Endodermal cell (in vitro differentiated cells): ENCODE results near the gene GYPC. TPM values are rescaled to one million over a fixed set of nuclear protein-coding genes. Genes with fewer than 3 reads are reported as not detected.

Experiments
- DNase-seq: peaks from one replicate; pipeline ENCODE4 v3.0.0-alpha.2; 2017
- H3K27ac ChIP-seq: 2 replicates; pipeline ENCODE4 v1.5.1; 2013; ENCODE audit warnings: mild to moderate bottlenecking, low read depth, low read length, moderate library complexity
- H3K27me3 ChIP-seq: 2 replicates; pipeline ENCODE4 v1.6.1; 2013; ENCODE audit warnings: mild to moderate bottlenecking, low read length, moderate library complexity; ENCODE audit not compliant: insufficient read depth, control insufficient read depth, poor library complexity, severe bottlenecking
- H3K36me3 ChIP-seq: 2 replicates; pipeline ENCODE4 v1.7.0; 2013; ENCODE audit warnings: mild to moderate bottlenecking, low read length, moderate library complexity; ENCODE audit not compliant: control insufficient read depth, insufficient read depth
- H3K4me1 ChIP-seq: one replicate; pipeline ENCODE4 v1.7.0; 2013; ENCODE audit warnings: low read length; ENCODE audit not compliant: control insufficient read depth, insufficient read depth
- H3K4me3 ChIP-seq: 2 replicates; pipeline ENCODE4 v1.5.1; 2013; ENCODE audit warnings: mild to moderate bottlenecking, low read length, moderate library complexity
- H3K9ac ChIP-seq: 2 replicates; pipeline ENCODE4 v1.6.1; 2013; ENCODE audit warnings: mild to moderate bottlenecking, low read length, moderate library complexity; ENCODE audit not compliant: poor library complexity, severe bottlenecking; ENCODE audit errors: extremely low read depth
- H3K9me3 ChIP-seq: 2 replicates; pipeline ENCODE4 v1.6.1; 2013; ENCODE audit warnings: mild to moderate bottlenecking, low read length, moderate library complexity; ENCODE audit not compliant: control insufficient read depth
- H3K27ac Mint-ChIP-seq: 2 replicates; pipeline ENCODE4 v1.8.0; 2020; ENCODE audit warnings: mixed read lengths
- H3K27me3 Mint-ChIP-seq: 2 replicates; pipeline ENCODE4 v1.8.0; 2021; ENCODE audit warnings: mild to moderate bottlenecking, mixed read lengths; ENCODE audit not compliant: insufficient read depth
- H3K36me3 Mint-ChIP-seq: 2 replicates; pipeline ENCODE4 v1.8.0; 2020; ENCODE audit warnings: low read depth, mixed read lengths
- H3K4me1 Mint-ChIP-seq: 2 replicates; pipeline ENCODE4 v1.8.0; 2020; ENCODE audit warnings: mixed read lengths
- H3K4me3 Mint-ChIP-seq: 2 replicates; pipeline ENCODE4 v1.8.0; 2020; ENCODE audit warnings: mild to moderate bottlenecking, moderate library complexity, mixed read lengths
- H3K9me3 Mint-ChIP-seq: 2 replicates; pipeline ENCODE4 v1.8.0; 2020; ENCODE audit warnings: mild to moderate bottlenecking, mixed read lengths
- CTCF ChIP-seq: fragments of 200-600 bp; sonication (generic); conservative IDR thresholded peaks from 2 replicates; pipeline ENCODE4 v1.5.0; 2021; ENCODE audit warnings: antibody characterized with exemption, mild to moderate bottlenecking
- WGBS, 2 experiments: methylation state at CpG; one replicate each; pipeline versions ENCODE4 v1.1.5 to v1.1.7; 2013; ENCODE audit warnings: missing lambda C conversion rate in 2 of 2, mixed read lengths in 1 of 2; ENCODE audit not compliant: insufficient coverage in 1 of 2, insufficient read length in 1 of 2; 5-methylcytosine and 5-hydroxymethylcytosine counted together
- total RNA-seq, 2 donors: library from RNA; stranded (reverse); fragmentation: NEBNext Ultra II Directional in 1 of 2; extraction: Animal tissue kit (Norgen Biotek cat#: 25700) in 1 of 2; gene quantifications; 2 replicates in 1 of 2; 3 replicates in 1 of 2; pipeline ENCODE4 v1.2.1, GENCODE V29; 2021

GYPC gene
- total RNA-seq, 2 donors from 2014 or later = 15.3 to 23.2 TPM

GRCh38 chr2:126719191-126719832 is 63.4 kb downstream of the GYPC start:
- no peak overlapping the region for H3K4me3 ChIP-seq
- H3K36me3 ChIP-seq = no peaks in the 10 kb centered on the region
- no peaks in the 10 kb centered on the region for H3K9me3 Mint-ChIP-seq
- no peaks in the 10 kb centered on the region for H3K27me3 ChIP-seq
- no peak overlapping the region for H3K4me3 Mint-ChIP-seq
- DNase-seq = no peak
- WGBS, 2 experiments = 83% methylated on average over 3 of the region's 3 CpGs; no CpG with 5 or more reads in 1 of the 2 experiments
- H3K9me3 ChIP-seq = no peaks in the 10 kb centered on the region
- no peak overlapping the region for H3K27ac Mint-ChIP-seq
- H3K4me1 Mint-ChIP-seq = no peaks in the 10 kb centered on the region
- TF ChIP-seq CTCF = no peak
- no peak overlapping the region for H3K9ac ChIP-seq
- peaks cover 9% of the 10 kb centered on the region for H3K27me3 Mint-ChIP-seq
- no peak overlapping the region for H3K27ac ChIP-seq
- no peaks in the 10 kb centered on the region for H3K4me1 ChIP-seq
- H3K36me3 Mint-ChIP-seq = no peaks in the 10 kb centered on the region

GRCh38 chr2:126719833-126720351 is 63.9 kb downstream of the GYPC start:
- Histone ChIP-seq H3K27me3 (no peaks in the 10 kb centered on the region), H3K36me3 (no peaks in the 10 kb centered on the region), H3K9ac (no peak overlapping the region), H3K4me1 (no peaks in the 10 kb centered on the region), H3K4me3 (no peak overlapping the region), H3K27ac (no peak overlapping the region), H3K9me3 (peaks cover 3% of the 10 kb centered on the region)
- Mint-ChIP-seq H3K36me3 (no peaks in the 10 kb centered on the region), H3K27ac (no peak overlapping the region), H3K27me3 (peaks cover 6% of the 10 kb centered on the region), H3K4me1 (no peaks in the 10 kb centered on the region), H3K4me3 (no peak overlapping the region), H3K9me3 (peaks cover 1% of the 10 kb centered on the region)
- TF ChIP-seq CTCF = no peak
- 89 to 95% methylated on average over 4 of the region's 4 CpGs for WGBS, 2 experiments
- DNase-seq = no peak

- Mint-ChIP-seq H3K4me3 (no peak overlapping the region), H3K4me1 (no peaks in the 10 kb centered on the region), H3K9me3 (peaks cover 8% of the 10 kb centered on the region), H3K27ac (no peak overlapping the region), H3K27me3 (peaks cover 3% of the 10 kb centered on the region), H3K36me3 (no peaks in the 10 kb centered on the region)
- no peak overlapping the region for H3K4me3 ChIP-seq
- no peak overlapping the region for H3K27ac ChIP-seq
- TF ChIP-seq CTCF = no peak
- H3K4me1 ChIP-seq = no peaks in the 10 kb centered on the region
- WGBS, 2 experiments = 92% methylated on average over 2 of the region's 2 CpGs; no CpG with 5 or more reads in 1 of the 2 experiments
- DNase-seq = no peak
- no peaks in the 10 kb centered on the region for H3K36me3 ChIP-seq
- H3K27me3 ChIP-seq = no peaks in the 10 kb centered on the region
- peaks cover 7% of the 10 kb centered on the region for H3K9me3 ChIP-seq
- H3K9ac ChIP-seq = no peak overlapping the region
Observed at GRCh38 chr2:126720638-126721037, 64.7 kb downstream of the GYPC start.
